Type B pancreatic cell (in vitro differentiated cells): Measurements from ENCODE around the gene S100G. TPM values are rescaled to one million over a fixed set of nuclear protein-coding genes. Genes with fewer than 3 reads are reported as not detected.

Experiments used
- DNase-seq: peaks from one replicate; pipeline ENCODE4 v3.0.0; 2021; ENCODE audit warnings: mixed read lengths; ENCODE audit not compliant: unreplicated experiment; ENCODE audit errors: extremely low spot score
- H3K27ac Mint-ChIP-seq: 2 replicates; pipeline ENCODE4 v1.8.0; 2021; ENCODE audit warnings: mild to moderate bottlenecking, mixed read lengths
- H3K27me3 Mint-ChIP-seq: 2 replicates; pipeline ENCODE4 v1.8.0; 2021; ENCODE audit warnings: mixed read lengths
- H3K36me3 Mint-ChIP-seq: 2 replicates; pipeline ENCODE4 v1.8.0; 2021; ENCODE audit warnings: mixed read lengths
- H3K4me1 Mint-ChIP-seq: one replicate; pipeline ENCODE4 v1.8.0; 2021; ENCODE audit warnings: mixed read lengths; ENCODE audit not compliant: unreplicated experiment
- H3K4me3 Mint-ChIP-seq: 2 replicates; pipeline ENCODE4 v1.8.0; 2021; ENCODE audit warnings: mild to moderate bottlenecking, mixed read lengths
- H3K9me3 Mint-ChIP-seq: 2 replicates; pipeline ENCODE4 v1.8.0; 2021; ENCODE audit warnings: mixed read lengths
- total RNA-seq: library from RNA; stranded (reverse); gene quantifications from 2 replicates; pipeline ENCODE4 v1.2.1, GENCODE V29; 2021; ENCODE audit warnings: low replicate concordance
- TF ChIP-seq, protein P1 (sequence below): fragments of 200-600 bp; sonication (generic); conservative IDR thresholded peaks from 2 replicates; pipeline ENCODE4 v1.5.0; 2021; ENCODE audit warnings: antibody characterized with exemption, mild to moderate bottlenecking

S100G gene
- total RNA-seq, 1 donor from 2014 or later: 5.5 TPM

DNA sequence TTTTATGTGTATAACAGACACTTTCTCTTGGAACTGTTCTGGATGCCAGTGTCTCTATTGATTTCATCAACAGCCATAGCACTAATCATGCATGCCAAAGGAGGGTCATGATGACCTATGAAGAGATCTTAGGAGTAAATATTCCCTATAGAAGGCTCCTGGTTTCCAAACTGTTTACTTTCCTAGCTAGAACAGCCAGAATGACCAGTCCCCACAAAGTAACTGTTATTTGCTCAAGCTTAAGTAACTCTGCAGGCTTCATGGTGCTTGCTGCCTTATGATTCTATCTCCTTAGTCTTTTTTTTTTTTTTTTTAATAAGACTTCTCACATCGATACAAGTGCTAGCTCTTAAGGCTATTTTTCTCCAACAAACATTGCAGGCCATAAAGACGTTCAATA is 12.4 kb downstream of the S100G start:
- Mint-ChIP-seq H3K27me3 (no peaks in the 10 kb centered on the region), H3K9me3 (no peaks in the 10 kb centered on the region), H3K4me1 (peaks cover 31% of the 10 kb centered on the region), H3K36me3 (peaks cover 48% of the 10 kb centered on the region), H3K4me3 (no peak overlapping the region), H3K27ac (no peak overlapping the region)
- TF ChIP-seq, protein P1, sequence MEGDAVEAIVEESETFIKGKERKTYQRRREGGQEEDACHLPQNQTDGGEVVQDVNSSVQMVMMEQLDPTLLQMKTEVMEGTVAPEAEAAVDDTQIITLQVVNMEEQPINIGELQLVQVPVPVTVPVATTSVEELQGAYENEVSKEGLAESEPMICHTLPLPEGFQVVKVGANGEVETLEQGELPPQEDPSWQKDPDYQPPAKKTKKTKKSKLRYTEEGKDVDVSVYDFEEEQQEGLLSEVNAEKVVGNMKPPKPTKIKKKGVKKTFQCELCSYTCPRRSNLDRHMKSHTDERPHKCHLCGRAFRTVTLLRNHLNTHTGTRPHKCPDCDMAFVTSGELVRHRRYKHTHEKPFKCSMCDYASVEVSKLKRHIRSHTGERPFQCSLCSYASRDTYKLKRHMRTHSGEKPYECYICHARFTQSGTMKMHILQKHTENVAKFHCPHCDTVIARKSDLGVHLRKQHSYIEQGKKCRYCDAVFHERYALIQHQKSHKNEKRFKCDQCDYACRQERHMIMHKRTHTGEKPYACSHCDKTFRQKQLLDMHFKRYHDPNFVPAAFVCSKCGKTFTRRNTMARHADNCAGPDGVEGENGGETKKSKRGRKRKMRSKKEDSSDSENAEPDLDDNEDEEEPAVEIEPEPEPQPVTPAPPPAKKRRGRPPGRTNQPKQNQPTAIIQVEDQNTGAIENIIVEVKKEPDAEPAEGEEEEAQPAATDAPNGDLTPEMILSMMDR: no peak
- DNase-seq: no peak

DNA sequence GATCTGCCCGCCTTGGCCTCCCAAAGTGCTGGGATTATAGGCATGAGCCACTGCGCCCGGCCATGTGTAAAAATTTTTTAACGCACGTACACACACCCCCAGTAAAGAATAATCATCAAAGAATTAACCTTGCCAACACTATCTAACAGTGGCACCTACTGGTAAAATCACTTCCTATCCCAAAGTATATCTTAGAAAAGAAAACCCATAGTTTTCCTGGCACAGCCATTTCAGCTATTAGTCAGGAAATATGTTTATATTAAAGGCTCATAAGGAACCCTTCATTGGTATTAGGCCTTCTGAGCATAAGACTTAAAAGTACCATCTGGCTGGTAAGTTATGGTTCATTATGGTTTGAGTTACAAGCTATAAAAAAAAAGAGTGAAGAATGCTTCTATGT is 14.1 kb downstream of the S100G start:
- Mint-ChIP-seq H3K27me3 (no peaks in the 10 kb centered on the region), H3K27ac (no peak overlapping the region), H3K4me3 (no peak overlapping the region), H3K36me3 (peaks cover 44% of the 10 kb centered on the region), H3K9me3 (no peaks in the 10 kb centered on the region), H3K4me1 (peaks cover 31% of the 10 kb centered on the region)
- TF ChIP-seq, protein P1: no peak
- DNase-seq: no peak

DNA sequence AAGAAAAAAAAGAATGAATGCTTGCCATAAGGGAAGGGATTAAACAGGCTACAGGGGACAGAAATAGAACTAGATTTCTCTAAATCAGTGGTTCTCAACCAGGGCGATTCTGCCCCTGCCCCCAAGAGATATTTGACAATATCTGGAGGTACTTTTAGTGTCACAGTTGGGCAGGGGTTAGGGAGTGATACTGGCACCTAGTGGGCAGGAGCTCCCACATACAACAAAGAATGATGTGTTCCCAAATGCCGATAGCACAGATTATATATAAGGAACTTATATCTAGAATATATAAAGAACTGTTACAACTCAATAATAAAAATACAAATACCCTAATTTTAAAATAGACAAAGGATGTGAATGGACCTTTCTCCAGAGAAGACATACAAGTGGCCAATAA is 14.7 kb downstream of the S100G start:
- no peaks in the 10 kb centered on the region for H3K9me3 Mint-ChIP-seq
- TF ChIP-seq, protein P1: peak; percentile 10
- no peaks in the 10 kb centered on the region for H3K27me3 Mint-ChIP-seq
- peaks cover 31% of the 10 kb centered on the region for H3K4me1 Mint-ChIP-seq
- no peak overlapping the region for H3K4me3 Mint-ChIP-seq
- no peak overlapping the region for H3K27ac Mint-ChIP-seq
- no peak for DNase-seq
- H3K36me3 Mint-ChIP-seq: peaks cover 44% of the 10 kb centered on the region

DNA sequence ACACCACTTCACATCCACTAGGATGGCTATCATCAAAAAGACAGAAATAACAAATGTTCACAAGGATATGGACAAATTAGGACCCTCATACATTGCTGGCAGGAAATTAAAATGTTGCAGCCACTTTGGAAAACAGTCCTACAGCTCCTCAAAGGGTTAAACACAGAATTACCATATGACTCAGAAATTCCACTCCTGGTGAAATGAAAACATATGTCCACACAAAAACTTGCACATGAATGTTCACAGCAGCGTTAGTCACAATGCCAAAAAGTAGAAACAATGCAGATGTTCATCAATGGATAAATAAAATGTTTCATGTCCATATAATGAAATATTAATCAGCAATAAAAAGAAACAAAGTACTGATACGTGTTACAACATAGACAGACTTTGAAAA is 15.1 kb downstream of the S100G start:
- no peak overlapping the region for H3K27ac Mint-ChIP-seq
- peaks cover 40% of the 10 kb centered on the region for H3K36me3 Mint-ChIP-seq

DNA sequence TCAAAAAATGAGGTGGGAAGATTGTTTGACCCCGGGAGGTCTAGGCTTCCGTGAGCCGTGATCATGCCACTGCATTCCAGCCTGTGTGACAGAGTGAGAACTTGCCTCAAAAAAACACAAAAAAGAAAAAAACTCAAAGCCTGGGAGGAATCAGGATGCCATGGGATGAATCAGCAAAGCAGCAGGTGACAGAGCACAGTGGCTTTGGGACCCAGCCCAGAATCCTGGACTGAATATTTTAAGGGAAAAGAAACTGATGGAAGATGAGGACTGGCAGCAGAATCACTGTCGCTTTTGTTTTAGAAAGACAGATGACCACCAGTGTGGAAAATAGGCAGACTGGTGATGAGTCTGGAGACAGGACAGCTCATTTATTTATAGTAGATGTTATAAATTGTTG is 16.6 kb downstream of the S100G start:
- no peaks in the 10 kb centered on the region for H3K9me3 Mint-ChIP-seq
- H3K36me3 Mint-ChIP-seq: peaks cover 48% of the 10 kb centered on the region
- peaks cover 35% of the 10 kb centered on the region for H3K4me1 Mint-ChIP-seq
- TF ChIP-seq, protein P1: no peak
- H3K27ac Mint-ChIP-seq: peak overlapping the region; percentile 58
- no peaks in the 10 kb centered on the region for H3K27me3 Mint-ChIP-seq
- DNase-seq: no peak
- H3K4me3 Mint-ChIP-seq: no peak overlapping the region

More for the DNA sequence above, 15.1 kb downstream of the S100G start:
- Mint-ChIP-seq H3K4me1 (peaks cover 31% of the 10 kb centered on the region), H3K9me3 (no peaks in the 10 kb centered on the region), H3K27me3 (no peaks in the 10 kb centered on the region), H3K4me3 (no peak overlapping the region)
- TF ChIP-seq, protein P1: no peak
- no peak for DNase-seq

DNA sequence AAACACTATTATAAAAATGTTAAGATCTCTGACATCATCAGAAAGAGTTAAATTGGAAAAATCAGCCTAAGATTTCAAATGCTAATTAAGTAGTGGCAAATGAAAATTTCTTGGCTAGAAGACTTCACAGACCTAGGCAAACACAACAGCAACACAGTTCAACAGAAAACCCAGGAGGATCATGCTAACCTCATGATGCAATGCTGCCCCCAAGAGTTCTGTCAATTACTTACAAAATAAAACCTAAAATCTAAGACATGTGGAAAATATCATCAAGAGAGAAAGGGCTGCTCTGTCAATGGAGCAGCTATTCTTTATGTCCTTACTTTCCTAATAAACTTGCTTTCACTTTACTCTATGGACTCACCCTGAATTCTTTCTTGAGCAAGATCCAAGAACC is 21.0 kb downstream of the S100G start:
- Mint-ChIP-seq H3K36me3 (peaks cover 30% of the 10 kb centered on the region), H3K4me3 (no peak overlapping the region), H3K4me1 (peaks cover 11% of the 10 kb centered on the region), H3K27me3 (no peaks in the 10 kb centered on the region), H3K9me3 (no peaks in the 10 kb centered on the region), H3K27ac (no peak overlapping the region)
- DNase-seq: no peak
- TF ChIP-seq, protein P1: peak; percentile 65
